T-helper 1 cell treated with Interleukin-12 subunit alpha and Interleukin-12 subunit beta and Interleukin-4 antibody, amounts not matched to agents 30 μg/mL and 1 μg/mL, for 36 hours (primary cell): ENCODE results near the gene DNAH8.

Experiments used
- H3K27ac Mint-ChIP-seq: one replicate; pipeline ENCODE4 v1.8.0; 2021; ENCODE audit warnings: mild to moderate bottlenecking, mixed read lengths
- H3K27me3 Mint-ChIP-seq: one replicate; pipeline ENCODE4 v1.8.0; 2021; ENCODE audit warnings: low read depth, mixed read lengths
- H3K36me3 Mint-ChIP-seq: one replicate; pipeline ENCODE4 v1.8.0; 2021; ENCODE audit warnings: low read depth, mixed read lengths
- H3K4me1 Mint-ChIP-seq: one replicate; pipeline ENCODE4 v1.8.0; 2021; ENCODE audit warnings: low read depth, mixed read lengths
- H3K4me3 Mint-ChIP-seq: one replicate; pipeline ENCODE4 v1.8.0; 2021; ENCODE audit warnings: mild to moderate bottlenecking, moderate library complexity, mixed read lengths
- H3K9me3 Mint-ChIP-seq: one replicate; pipeline ENCODE4 v1.8.0; 2021; ENCODE audit warnings: mixed read lengths

The DNAH8 gene

GRCh38 chr6:38719358-38719757 is 4.2 kb downstream of the DNAH8 start:
- Mint-ChIP-seq H3K27ac (no peak overlapping the region), H3K4me1 (peaks cover 11% of the 10 kb centered on the region), H3K36me3 (no peaks in the 10 kb centered on the region), H3K4me3 (no peak overlapping the region), H3K27me3 (peaks cover 29% of the 10 kb centered on the region), H3K9me3 (no peaks in the 10 kb centered on the region)

DNA sequence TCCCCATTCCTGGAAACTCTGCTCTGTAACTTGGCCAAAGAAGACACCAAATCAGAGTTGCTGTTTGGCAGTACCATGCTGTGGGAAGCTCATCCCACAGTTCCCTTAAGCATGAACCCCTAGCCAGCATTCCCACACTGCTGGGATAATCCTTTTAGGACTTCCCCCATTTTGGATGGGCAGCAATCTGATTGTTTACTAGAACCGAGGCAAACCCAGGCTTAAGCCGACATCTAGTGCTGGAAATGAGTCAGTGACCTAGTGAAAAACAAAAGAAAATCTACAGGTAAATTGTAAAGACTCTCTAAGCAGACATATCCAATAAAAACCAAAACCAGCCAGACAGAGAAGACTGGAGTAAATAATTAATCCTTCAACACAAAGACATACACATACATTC is 5.2 kb downstream of the DNAH8 start:
- Mint-ChIP-seq H3K27ac (no peak overlapping the region), H3K4me1 (peaks cover 8% of the 10 kb centered on the region), H3K9me3 (no peaks in the 10 kb centered on the region), H3K36me3 (no peaks in the 10 kb centered on the region), H3K27me3 (peaks cover 29% of the 10 kb centered on the region), H3K4me3 (no peak overlapping the region)

GRCh38 chr6:38722038-38722437 is 6.9 kb downstream of the DNAH8 start:
- Mint-ChIP-seq H3K27me3 (peaks cover 19% of the 10 kb centered on the region), H3K4me3 (no peak overlapping the region), H3K36me3 (peaks cover 2% of the 10 kb centered on the region), H3K4me1 (peaks cover 17% of the 10 kb centered on the region), H3K27ac (no peak overlapping the region), H3K9me3 (no peaks in the 10 kb centered on the region)

DNA sequence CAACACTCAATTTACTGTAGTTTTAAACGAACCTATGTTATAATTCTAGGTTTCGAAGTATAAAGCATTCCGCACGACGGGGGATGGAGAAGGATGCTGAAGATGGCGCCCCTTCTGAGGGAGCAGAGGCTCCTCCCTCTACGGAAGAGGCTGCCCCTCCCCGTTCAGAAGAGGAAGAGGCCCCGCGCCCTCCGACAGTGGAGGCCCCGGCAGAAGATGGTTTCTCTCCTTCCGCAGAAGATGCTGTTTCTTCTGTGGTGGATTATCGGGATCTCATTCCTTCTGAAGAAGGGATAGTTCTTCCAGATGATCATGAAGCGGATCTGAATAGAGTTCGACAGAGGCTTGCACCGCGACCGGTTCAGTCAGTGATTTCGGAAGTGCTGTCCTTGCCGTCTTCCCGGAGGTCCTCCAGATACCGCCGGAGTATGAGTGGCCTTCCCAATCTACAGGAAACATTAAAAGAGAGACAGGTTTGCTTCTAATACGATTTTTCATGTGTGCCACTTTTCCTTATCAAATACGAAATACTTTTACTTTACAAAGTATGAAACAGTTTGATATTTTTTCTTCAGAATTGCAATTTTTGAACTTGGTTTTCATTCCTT is 7.7 kb downstream of the DNAH8 start:
- H3K36me3 Mint-ChIP-seq: peaks cover 2% of the 10 kb centered on the region
- no peak overlapping the region for H3K4me3 Mint-ChIP-seq
- H3K27me3 Mint-ChIP-seq: peaks cover 18% of the 10 kb centered on the region
- H3K4me1 Mint-ChIP-seq: peaks cover 19% of the 10 kb centered on the region
- no peaks in the 10 kb centered on the region for H3K9me3 Mint-ChIP-seq
- no peak overlapping the region for H3K27ac Mint-ChIP-seq

- Mint-ChIP-seq H3K4me1 (peaks cover 19% of the 10 kb centered on the region), H3K4me3 (no peak overlapping the region), H3K27ac (no peak overlapping the region), H3K36me3 (peaks cover 2% of the 10 kb centered on the region), H3K27me3 (peaks cover 17% of the 10 kb centered on the region), H3K9me3 (no peaks in the 10 kb centered on the region)
Observed at GRCh38 chr6:38723783-38724182, 8.7 kb downstream of the DNAH8 start.

- Mint-ChIP-seq H3K36me3 (peaks cover 2% of the 10 kb centered on the region), H3K9me3 (no peaks in the 10 kb centered on the region), H3K27ac (no peak overlapping the region), H3K27me3 (peaks cover 11% of the 10 kb centered on the region), H3K4me1 (peaks cover 19% of the 10 kb centered on the region), H3K4me3 (no peak overlapping the region)
Observed at GRCh38 chr6:38724343-38724742, 9.2 kb downstream of the DNAH8 start.

- Mint-ChIP-seq H3K27ac (peak overlapping the region; percentile 62), H3K4me3 (peak overlapping the region; percentile 23), H3K36me3 (peaks cover 2% of the 10 kb centered on the region), H3K9me3 (no peaks in the 10 kb centered on the region), H3K4me1 (peaks cover 17% of the 10 kb centered on the region), H3K27me3 (peaks cover 2% of the 10 kb centered on the region)
Observed at GRCh38 chr6:38725414-38726183, 10.5 kb downstream of the DNAH8 start.

DNA sequence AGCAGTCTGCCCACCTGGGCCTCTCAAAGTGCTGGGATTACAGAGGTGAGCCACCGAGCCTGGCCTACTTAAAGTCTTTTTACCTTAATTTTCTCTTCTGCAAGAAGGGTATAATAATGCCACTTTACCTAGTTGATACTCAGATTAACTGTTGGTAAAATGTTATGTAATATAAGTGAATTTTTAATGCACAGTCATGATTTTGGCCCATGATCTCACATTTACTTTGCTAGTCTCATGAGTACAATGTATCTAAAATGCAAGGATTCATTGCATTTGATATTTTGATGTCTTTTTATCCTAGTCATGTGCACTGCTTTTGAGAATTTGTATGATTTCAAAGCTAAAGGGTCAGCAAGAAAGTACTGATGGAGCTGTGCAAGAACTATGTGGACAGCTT is 13.1 kb downstream of the DNAH8 start:
- no peak overlapping the region for H3K4me3 Mint-ChIP-seq
- H3K27ac Mint-ChIP-seq: no peak overlapping the region
- no peaks in the 10 kb centered on the region for H3K9me3 Mint-ChIP-seq
- H3K36me3 Mint-ChIP-seq: peaks cover 2% of the 10 kb centered on the region
- H3K4me1 Mint-ChIP-seq: peaks cover 17% of the 10 kb centered on the region
- H3K27me3 Mint-ChIP-seq: peaks cover 10% of the 10 kb centered on the region

- Mint-ChIP-seq H3K4me1 (peaks cover 16% of the 10 kb centered on the region), H3K36me3 (peaks cover 2% of the 10 kb centered on the region), H3K4me3 (no peak overlapping the region), H3K27me3 (peaks cover 17% of the 10 kb centered on the region), H3K9me3 (peaks cover 1% of the 10 kb centered on the region), H3K27ac (no peak overlapping the region)
Observed at GRCh38 chr6:38730140-38730862, 15.2 kb downstream of the DNAH8 start.

- H3K36me3 Mint-ChIP-seq: no peaks in the 10 kb centered on the region
- H3K9me3 Mint-ChIP-seq: peaks cover 4% of the 10 kb centered on the region
- H3K27ac Mint-ChIP-seq: no peak overlapping the region
- H3K4me1 Mint-ChIP-seq: no peaks in the 10 kb centered on the region
- peaks cover 54% of the 10 kb centered on the region for H3K27me3 Mint-ChIP-seq
- no peak overlapping the region for H3K4me3 Mint-ChIP-seq
Observed at GRCh38 chr6:38736951-38737350, 21.8 kb downstream of the DNAH8 start.

DNA sequence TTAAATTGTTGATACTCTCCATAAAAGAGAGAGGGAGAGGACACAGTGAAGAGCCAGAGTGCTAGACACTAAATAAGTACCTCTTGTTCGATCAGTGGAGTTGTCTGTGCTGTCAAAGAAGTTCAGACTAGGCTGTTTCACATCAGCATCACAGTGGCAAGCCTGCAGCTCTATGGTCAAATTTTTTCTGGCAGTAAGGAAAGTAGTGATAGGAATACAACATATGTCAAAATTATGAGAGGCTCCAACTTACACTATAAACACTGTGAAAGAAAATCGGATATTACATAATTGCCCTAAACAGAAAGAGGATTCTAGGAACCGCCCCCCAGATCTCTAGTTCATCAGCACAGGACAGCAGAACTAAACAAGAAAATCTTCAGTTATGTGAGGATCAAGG is 23.1 kb downstream of the DNAH8 start:
- Mint-ChIP-seq H3K4me3 (no peak overlapping the region), H3K27ac (no peak overlapping the region), H3K4me1 (no peaks in the 10 kb centered on the region), H3K9me3 (peaks cover 4% of the 10 kb centered on the region), H3K36me3 (no peaks in the 10 kb centered on the region), H3K27me3 (peaks cover 57% of the 10 kb centered on the region)

- H3K36me3 Mint-ChIP-seq: no peaks in the 10 kb centered on the region
- no peak overlapping the region for H3K4me3 Mint-ChIP-seq
- peaks cover 55% of the 10 kb centered on the region for H3K27me3 Mint-ChIP-seq
- no peak overlapping the region for H3K27ac Mint-ChIP-seq
- H3K9me3 Mint-ChIP-seq: peaks cover 4% of the 10 kb centered on the region
- H3K4me1 Mint-ChIP-seq: no peaks in the 10 kb centered on the region
Observed at GRCh38 chr6:38739532-38739931, 24.4 kb downstream of the DNAH8 start.

DNA sequence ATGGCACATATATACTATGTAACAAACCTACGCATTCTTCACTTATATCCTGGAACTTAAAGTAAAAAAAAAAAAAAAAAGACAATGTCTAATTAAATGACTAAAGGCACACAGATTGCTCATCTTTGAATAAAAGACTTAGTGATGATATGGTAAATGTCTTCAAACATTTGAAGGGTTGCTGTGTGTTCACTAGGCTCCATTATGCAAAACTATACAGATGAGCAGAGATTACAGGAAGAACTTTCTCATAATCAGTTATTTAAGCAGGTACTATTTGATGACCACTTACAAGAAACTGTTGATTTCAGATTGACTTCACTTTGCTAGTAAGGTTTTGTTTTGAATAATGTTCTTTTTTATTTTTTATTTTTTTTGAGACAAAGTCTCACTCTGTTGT is 34.4 kb downstream of the DNAH8 start:
- Mint-ChIP-seq H3K36me3 (no peaks in the 10 kb centered on the region), H3K27me3 (peaks cover 14% of the 10 kb centered on the region), H3K4me1 (no peaks in the 10 kb centered on the region), H3K4me3 (no peak overlapping the region), H3K9me3 (no peaks in the 10 kb centered on the region), H3K27ac (no peak overlapping the region)

GRCh38 chr6:38750968-38751615 is 36.0 kb downstream of the DNAH8 start:
- Mint-ChIP-seq H3K4me1 (no peaks in the 10 kb centered on the region), H3K27me3 (peaks cover 5% of the 10 kb centered on the region), H3K27ac (no peak overlapping the region), H3K4me3 (no peak overlapping the region), H3K36me3 (no peaks in the 10 kb centered on the region), H3K9me3 (no peaks in the 10 kb centered on the region)
